ENCODE data around the gene CCNG1.

GRCh38 chr5:163489745-163490075 lies 52.3 kb downstream of the CCNG1 start:
- no peak for TF ChIP-seq CTCF (IDR thresholded peaks at IDR 0.05)
- no peak for TF ChIP-seq EP300 (IDR thresholded peaks at IDR 0.05)
- TF ChIP-seq POLR2A (IDR thresholded peaks at IDR 0.05) = no peak
- no peak for TF ChIP-seq POLR2AphosphoS5 (IDR thresholded peaks at IDR 0.05)

Measured in sigmoid colon (tissue), 4 donors.